ENCODE results near the gene CACNB4. TPM values are rescaled to one million over a fixed set of nuclear protein-coding genes. Genes with fewer than 3 reads are reported as not detected.

Gene CACNB4
- total RNA-seq, 1 experiment from 2014 or later: 4.4 TPM

Other genes with a start within 250 kb of the CACNB4 start
- 12.6 and 17.1 TPM in 2 replicates for gene STAM2, start 76.7 kb upstream of the CACNB4 start, total RNA-seq (2014; rRNA removed; shearing (Covaris generic))
- gene FMNL2, start 236.1 kb upstream of the CACNB4 start, total RNA-seq (2014; rRNA removed; shearing (Covaris generic)): 8.6 and 16.3 TPM in 2 replicates